Measurements from ENCODE around the gene YWHAQ.

DNA sequence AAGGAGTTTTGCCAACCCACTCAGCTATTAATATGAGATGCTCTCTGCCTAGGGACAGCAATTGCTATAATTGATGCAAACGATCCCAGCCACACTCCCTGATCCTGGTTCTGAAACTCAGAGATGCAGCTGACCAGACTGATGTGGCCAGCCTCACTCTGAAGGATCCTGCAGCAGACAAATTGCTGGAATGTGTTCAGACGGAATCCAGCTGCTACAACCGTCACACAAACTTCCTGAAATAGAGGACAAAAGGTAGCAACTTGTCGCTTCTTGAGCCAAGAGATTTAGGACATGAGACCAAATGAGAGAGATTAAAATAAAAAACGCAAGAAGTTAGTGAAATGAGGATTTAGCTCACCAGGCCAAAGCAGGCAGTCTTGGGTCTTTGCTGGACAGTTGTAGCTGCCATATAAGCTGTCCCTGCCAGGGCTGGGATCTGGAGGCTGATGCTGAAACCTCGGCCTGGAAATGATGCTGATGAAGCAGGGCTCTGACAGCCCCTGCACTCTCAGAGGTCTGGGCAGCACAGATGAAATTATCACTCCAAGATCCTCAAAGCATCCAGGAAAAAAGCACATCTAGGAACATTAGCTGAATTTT lies 8.3 kb upstream of the YWHAQ start:
- TF ChIP-seq, protein P1, sequence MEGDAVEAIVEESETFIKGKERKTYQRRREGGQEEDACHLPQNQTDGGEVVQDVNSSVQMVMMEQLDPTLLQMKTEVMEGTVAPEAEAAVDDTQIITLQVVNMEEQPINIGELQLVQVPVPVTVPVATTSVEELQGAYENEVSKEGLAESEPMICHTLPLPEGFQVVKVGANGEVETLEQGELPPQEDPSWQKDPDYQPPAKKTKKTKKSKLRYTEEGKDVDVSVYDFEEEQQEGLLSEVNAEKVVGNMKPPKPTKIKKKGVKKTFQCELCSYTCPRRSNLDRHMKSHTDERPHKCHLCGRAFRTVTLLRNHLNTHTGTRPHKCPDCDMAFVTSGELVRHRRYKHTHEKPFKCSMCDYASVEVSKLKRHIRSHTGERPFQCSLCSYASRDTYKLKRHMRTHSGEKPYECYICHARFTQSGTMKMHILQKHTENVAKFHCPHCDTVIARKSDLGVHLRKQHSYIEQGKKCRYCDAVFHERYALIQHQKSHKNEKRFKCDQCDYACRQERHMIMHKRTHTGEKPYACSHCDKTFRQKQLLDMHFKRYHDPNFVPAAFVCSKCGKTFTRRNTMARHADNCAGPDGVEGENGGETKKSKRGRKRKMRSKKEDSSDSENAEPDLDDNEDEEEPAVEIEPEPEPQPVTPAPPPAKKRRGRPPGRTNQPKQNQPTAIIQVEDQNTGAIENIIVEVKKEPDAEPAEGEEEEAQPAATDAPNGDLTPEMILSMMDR (IDR thresholded peaks at IDR 0.05), result no peak
- no peak for TF ChIP-seq POLR2A (IDR thresholded peaks at IDR 0.05)
- no peak for TF ChIP-seq POLR2AphosphoS5 (IDR thresholded peaks at IDR 0.05)

All from breast epithelium (tissue), 3 donors.